ENCODE measurements around the gene CBX2. TPM values are rescaled to one million over a fixed set of nuclear protein-coding genes. Genes with fewer than 3 reads are reported as not detected.
A peak's percentile ranks its signal among the peaks of the same experiment; 100 is the strongest.

Gene CBX2
- total RNA-seq (ENCODE audit: low replicate concordance): 0.57 and 0.63 TPM in 2 replicates

DNA sequence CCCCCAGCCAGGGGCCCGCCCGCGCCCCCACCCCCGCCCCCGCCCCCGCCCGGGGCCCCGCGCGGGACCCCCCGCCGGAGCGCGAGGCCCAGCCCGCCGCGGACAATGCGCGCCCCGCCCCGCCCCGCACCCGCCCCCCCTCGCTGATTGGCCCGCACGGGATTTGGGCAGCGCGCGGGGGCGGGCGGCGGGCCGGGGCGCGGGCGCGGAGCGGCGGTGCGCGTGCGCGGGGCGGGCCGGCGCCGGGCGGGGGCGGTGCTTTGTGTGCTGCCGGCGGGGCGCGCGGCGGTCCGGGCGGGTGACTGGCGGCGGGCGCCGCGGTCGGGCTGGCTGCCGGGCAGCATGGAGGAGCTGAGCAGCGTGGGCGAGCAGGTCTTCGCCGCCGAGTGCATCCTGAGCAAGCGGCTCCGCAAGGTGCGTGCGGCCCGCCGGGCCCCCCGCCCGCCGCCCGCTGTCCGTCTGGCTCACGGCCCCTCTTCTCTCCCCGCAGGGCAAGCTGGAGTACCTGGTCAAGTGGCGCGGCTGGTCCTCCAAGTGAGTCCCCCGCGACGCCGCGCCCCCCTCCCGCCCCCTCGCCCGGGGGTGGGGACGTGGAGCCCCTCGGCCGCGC is at the start of gene CBX2:
Gene CBX2 (plus strand): TSS at position 255 of the 610 bp plus-strand sequence. CDS start 88 bp downstream, at position 343.
- H3K4me3 ChIP-seq (ENCODE audit: low read depth, low read length): peak within 1 kb of the TSS; percentile 70
- DNase-seq (ENCODE audit: low read depth): peak; percentile 39
- no peak for TF ChIP-seq CTCF (IDR thresholded peaks at IDR 0.05; ENCODE audit: insufficient read depth, low read length)

DNA sequence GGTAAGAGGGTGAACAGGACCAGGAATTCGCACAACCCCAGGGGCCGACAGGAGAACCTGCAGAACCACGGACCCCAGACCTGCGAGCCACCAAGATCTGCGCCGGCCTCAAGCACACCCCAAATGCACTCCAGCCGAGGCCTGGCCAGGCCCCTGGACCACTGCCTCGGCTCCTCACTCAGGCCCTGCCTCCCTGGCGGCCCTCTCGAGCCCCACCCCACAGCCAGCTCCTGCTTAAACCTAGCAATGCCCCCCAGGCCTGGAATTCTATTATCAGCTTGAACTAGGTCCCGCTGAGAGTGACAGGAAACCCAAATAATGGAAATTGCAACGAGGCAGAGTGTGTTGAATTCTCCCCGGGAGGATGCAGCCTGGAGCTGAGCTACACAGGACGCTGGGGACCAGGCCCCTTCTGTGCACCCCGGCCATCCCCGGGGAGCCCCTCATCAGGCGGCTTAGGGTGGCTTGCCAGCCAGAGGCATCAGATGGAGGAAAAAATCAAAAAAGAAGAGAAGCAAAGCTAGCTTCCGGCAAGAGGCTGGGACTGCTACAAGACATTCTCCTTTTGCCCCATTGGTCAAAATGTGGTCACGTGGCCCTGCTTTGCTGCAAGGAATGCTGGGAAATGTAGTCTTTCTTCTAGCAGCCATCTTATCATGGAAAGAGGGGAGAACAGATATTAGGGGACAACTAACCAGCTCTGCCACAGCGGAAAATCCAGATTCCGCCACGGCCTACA is 49.6 kb upstream of the CBX2 start:
- peak; percentile 96 for DNase-seq (ENCODE audit: low read depth)
- peak overlapping the region; percentile 48 for H3K4me3 ChIP-seq (ENCODE audit: low read depth, low read length)
- no peak for TF ChIP-seq CTCF (IDR thresholded peaks at IDR 0.05; ENCODE audit: insufficient read depth, low read length)

GRCh38 chr17:79728908-79729471 is 49.0 kb upstream of the CBX2 start:
- TF ChIP-seq CTCF (IDR thresholded peaks at IDR 0.05; ENCODE audit: insufficient read depth, low read length): no peak
- H3K4me3 ChIP-seq (ENCODE audit: low read depth, low read length): no peak overlapping the region
- DNase-seq (ENCODE audit: low read depth): no peak

GRCh38 chr17:79729761-79730160 is 48.2 kb upstream of the CBX2 start:
- DNase-seq (ENCODE audit: low read depth): no peak
- H3K4me3 ChIP-seq (ENCODE audit: low read depth, low read length): no peak overlapping the region
- TF ChIP-seq CTCF (IDR thresholded peaks at IDR 0.05; ENCODE audit: insufficient read depth, low read length): no peak

- TF ChIP-seq CTCF (IDR thresholded peaks at IDR 0.05; ENCODE audit: insufficient read depth, low read length): no peak
- H3K4me3 ChIP-seq (ENCODE audit: low read depth, low read length): no peak overlapping the region
- DNase-seq (ENCODE audit: low read depth): no peak
Measured at GRCh38 chr17:79730437-79730768, 47.5 kb upstream of the CBX2 start.

- no peak for DNase-seq (ENCODE audit: low read depth)
- no peak for TF ChIP-seq CTCF (IDR thresholded peaks at IDR 0.05; ENCODE audit: insufficient read depth, low read length)
- no peak within 1 kb of the TSS for H3K4me3 ChIP-seq (ENCODE audit: low read depth, low read length)
Measured at GRCh38 chr17:79730769-79731483, 47.0 kb upstream of the CBX2 start, which contains the start of gene ENPP7. ENPP7 (plus strand) TSS chr17:79730943; CDS start chr17:79731140, 197 bp downstream.
